Coronary artery (tissue), 2 donors: Measurements from ENCODE around the gene MIF4GD.
A peak's percentile ranks its signal among the peaks of the same experiment; 100 is the strongest.

Experiments used
- DNase-seq: peaks from one replicate; pipeline ENCODE4 v3.0.0-alpha.2; 2017; ENCODE audit warnings: low spot score
- H3K27ac ChIP-seq, 2 donors: fragments of 200-600 bp; sonication (generic); one replicate each; pipeline ENCODE4 v1.5.1; 2016 to 2019
- H3K4me3 ChIP-seq: fragments of 200-600 bp; sonication (generic); 2 replicates; pipeline ENCODE4 v1.5.1; 2016; ENCODE audit warnings: mild to moderate bottlenecking, moderate library complexity
- TF ChIP-seq, protein P1 (sequence below): fragments of 200-600 bp; sonication (generic); IDR thresholded peaks from one replicate; pipeline ENCODE4 v1.5.1; 2019; ENCODE audit warnings: antibody characterized with exemption

The MIF4GD gene

GRCh38 chr17:75252039-75252816 lies 18.8 kb downstream of the MIF4GD start:
- TF ChIP-seq, protein P1, sequence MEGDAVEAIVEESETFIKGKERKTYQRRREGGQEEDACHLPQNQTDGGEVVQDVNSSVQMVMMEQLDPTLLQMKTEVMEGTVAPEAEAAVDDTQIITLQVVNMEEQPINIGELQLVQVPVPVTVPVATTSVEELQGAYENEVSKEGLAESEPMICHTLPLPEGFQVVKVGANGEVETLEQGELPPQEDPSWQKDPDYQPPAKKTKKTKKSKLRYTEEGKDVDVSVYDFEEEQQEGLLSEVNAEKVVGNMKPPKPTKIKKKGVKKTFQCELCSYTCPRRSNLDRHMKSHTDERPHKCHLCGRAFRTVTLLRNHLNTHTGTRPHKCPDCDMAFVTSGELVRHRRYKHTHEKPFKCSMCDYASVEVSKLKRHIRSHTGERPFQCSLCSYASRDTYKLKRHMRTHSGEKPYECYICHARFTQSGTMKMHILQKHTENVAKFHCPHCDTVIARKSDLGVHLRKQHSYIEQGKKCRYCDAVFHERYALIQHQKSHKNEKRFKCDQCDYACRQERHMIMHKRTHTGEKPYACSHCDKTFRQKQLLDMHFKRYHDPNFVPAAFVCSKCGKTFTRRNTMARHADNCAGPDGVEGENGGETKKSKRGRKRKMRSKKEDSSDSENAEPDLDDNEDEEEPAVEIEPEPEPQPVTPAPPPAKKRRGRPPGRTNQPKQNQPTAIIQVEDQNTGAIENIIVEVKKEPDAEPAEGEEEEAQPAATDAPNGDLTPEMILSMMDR: no peak
- Histone ChIP-seq H3K4me3 (no peak overlapping the region), H3K27ac (no peak overlapping the region)
- DNase-seq: no peak

DNA sequence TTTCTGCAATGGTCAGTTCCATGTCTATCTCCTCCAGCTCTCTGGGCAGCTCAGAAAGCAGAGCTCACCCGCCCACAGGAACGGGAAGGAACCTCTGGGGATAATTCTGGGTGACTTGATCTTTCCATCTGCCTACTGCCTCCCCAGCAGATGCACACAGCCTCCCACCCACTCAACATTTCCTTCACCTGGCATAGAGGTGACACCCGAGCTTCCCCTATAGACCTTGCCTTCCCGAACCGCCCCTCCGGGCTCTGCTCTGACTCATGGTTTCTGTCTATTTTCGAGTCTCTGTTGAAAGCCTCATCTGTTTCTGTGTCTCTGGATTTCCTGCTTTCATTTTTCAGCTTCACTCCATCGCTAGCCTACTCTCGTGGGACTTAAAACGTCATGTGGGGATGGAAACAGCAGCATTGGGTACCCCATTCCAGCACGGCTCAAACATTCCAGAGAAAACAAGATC lies 21.0 kb downstream of the MIF4GD start:
- DNase-seq: peak; percentile 86
- TF ChIP-seq, protein P1: no peak
- peak overlapping the region; percentile 65 to 81 for H3K27ac ChIP-seq
- H3K4me3 ChIP-seq: peak overlapping the region; percentile 51

DNA sequence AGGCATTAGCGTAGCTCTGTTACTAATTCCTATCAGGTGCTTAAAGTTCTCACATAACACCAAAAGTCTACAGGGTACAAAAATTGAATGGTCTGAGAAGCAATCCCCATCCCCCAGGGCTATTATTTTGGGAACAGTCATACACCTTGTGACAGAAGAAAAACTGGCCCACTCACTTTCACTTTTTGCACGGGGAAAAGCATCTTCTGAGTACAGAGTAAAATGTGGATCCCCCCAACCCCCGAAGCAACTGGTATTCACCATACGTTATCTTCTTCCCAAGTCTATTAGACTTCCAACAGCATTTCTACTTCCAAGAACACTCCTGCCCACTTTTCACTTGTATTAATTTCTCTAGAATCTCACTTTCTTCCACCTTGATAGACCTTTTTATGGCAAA lies 21.5 kb downstream of the MIF4GD start:
- Histone ChIP-seq H3K4me3 (peak overlapping the region; percentile 51), H3K27ac (peak overlapping the region; percentile 65 to 81)
- TF ChIP-seq, protein P1: no peak
- no peak for DNase-seq

- TF ChIP-seq, protein P1: no peak
- no peak for DNase-seq
- no peak overlapping the region for H3K27ac ChIP-seq
- no peak overlapping the region for H3K4me3 ChIP-seq
These were observed 24.6 kb downstream of the MIF4GD start for GRCh38 chr17:75246404-75246803.

GRCh38 chr17:75245011-75245410 lies 26.0 kb downstream of the MIF4GD start:
- no peak for DNase-seq
- TF ChIP-seq, protein P1: no peak
- Histone ChIP-seq H3K4me3 (no peak overlapping the region), H3K27ac (no peak overlapping the region)

DNA sequence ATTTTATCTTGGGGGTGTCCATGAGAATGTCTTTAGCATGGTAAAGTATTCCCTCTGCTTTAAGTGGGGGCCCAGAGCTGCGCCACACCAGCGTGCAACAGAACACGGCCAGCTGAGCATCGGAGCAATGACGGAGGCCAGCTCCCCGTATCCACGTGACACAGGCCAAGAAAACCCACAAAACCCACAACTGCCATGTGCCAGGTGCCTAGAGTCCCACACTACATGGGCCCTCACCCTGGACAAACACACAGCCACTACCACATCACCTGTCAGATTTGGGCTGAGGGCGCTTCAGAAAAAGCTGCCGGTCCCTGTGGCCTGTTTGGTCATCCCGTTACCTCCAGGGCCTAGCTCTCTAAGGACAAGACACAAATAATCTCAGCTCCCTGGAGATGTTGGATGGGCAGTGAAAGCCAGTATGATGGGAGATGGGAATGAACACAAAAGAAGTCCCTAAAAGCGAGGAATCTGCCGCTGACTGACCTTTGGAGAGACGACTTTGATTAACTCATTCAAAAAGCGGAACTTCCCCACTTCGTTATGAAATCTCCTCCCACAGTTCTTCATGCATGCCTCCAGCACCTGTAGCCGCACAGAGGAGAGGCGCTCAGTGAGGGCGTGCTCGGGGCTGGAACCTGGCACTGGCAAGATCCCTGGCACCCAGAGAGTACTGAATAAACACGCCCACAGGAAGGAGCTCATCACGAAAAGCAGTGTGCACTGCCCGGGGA lies 26.7 kb downstream of the MIF4GD start:
- TF ChIP-seq, protein P1: no peak
- Histone ChIP-seq H3K27ac (no peak overlapping the region), H3K4me3 (no peak overlapping the region)
- DNase-seq: no peak
